HepG2 (cell line): Measurements from ENCODE around the gene GRIN2D. TPM values are rescaled to one million over a fixed set of nuclear protein-coding genes. Genes with fewer than 3 reads are reported as not detected.

Experiments used
- ATAC-seq: fragments of 200-7000 bp; cut with Tn5 transposase; 3 replicates; pipeline ENCODE4 v1.9.1; 2020; ENCODE audit warnings: mild to moderate bottlenecking, moderate library complexity
- BruUV-seq: library from RNA; stranded (reverse); fragments of 400-500 nt; replicated peaks from 2 replicates; lab custom pipeline; 2021; lab: Mats Ljungman, UMichigan
- CTCF ChIA-PET: fragments of 300-600 bp; formaldehyde crosslinking; extraction: SDS; loops from one replicate; lab custom pipeline; 2021; ENCODE audit warnings: low total read pairs, inconsistent platforms, low intra/inter-chr PET ratio; lab: Yijun Ruan, JAX
- POLR2A ChIA-PET: fragments of 350-600 bp; sonication (Branson Sonifier 250); formaldehyde crosslinking; loops from one replicate; lab custom pipeline; 2020; ENCODE audit warnings: antibody characterized with exemption, inconsistent platforms; lab: Yijun Ruan, JAX
- DNase-seq: peaks from one replicate; pipeline ENCODE4 v3.0.0-alpha.2; 2015; ENCODE audit warnings: low spot score
- FAIRE-seq: peaks from 3 replicates; lab custom pipeline; 2011; peaks lifted over from hg19 to GRCh38; lab: Jason Lieb, UNC
- H2AFZ ChIP-seq: one replicate; pipeline ENCODE4 v1.6.1; 2011; ENCODE audit warnings: low read length, inconsistent platforms
- H3K27ac ChIP-seq: fragments of 300-600 bp; 3 replicates; pipeline ENCODE4 v1.8.0; 2011; ENCODE audit warnings: mixed run types, mild to moderate bottlenecking, mixed read lengths, low read length, inconsistent platforms; ENCODE audit not compliant: insufficient read depth; ENCODE audit errors: extremely low read length
- H3K27me3 ChIP-seq, 2 experiments: fragments of 200-600 bp in 1 of 2; 2 replicates in 1 of 2; 3 replicates in 1 of 2; pipeline versions ENCODE4 v1.6.0 to v1.8.0; 2011; ENCODE audit warnings: low read length in 2 of 2, mild to moderate bottlenecking in 2 of 2, moderate library complexity in 2 of 2, inconsistent platforms in 1 of 2; ENCODE audit not compliant: insufficient read depth in 2 of 2, control insufficient read depth in 1 of 2
- H3K36me3 ChIP-seq, 2 experiments: fragments of 200-600 bp in 1 of 2; replicated peaks in 1 of 2; 2 replicates in 1 of 2; 3 replicates in 1 of 2; pipeline versions ENCODE4 v1.5.1 to v1.8.0; 2011; ENCODE audit warnings: low read length in 2 of 2, inconsistent platforms in 1 of 2; ENCODE audit not compliant: insufficient read depth in 2 of 2, control insufficient read depth in 1 of 2
- H3K4me1 ChIP-seq: 2 replicates; pipeline ENCODE4 v1.5.1; 2012; ENCODE audit warnings: low read length, inconsistent platforms; ENCODE audit not compliant: insufficient read depth
- H3K4me2 ChIP-seq: 2 replicates; pipeline ENCODE4 v1.6.0; 2011; ENCODE audit warnings: low read depth, low read length, inconsistent platforms
- H3K4me3 ChIP-seq, 3 experiments: fragments of 200-600 bp in 1 of 3; sonication (generic), shearing (Covaris generic) in 1 of 3; replicated peaks in 1 of 3; 2 replicates each; pipeline ENCODE4 v1.5.1; 2011 to 2016; ENCODE audit warnings: low read length in 3 of 3, inconsistent platforms in 2 of 3, low read depth in 2 of 3, mild to moderate bottlenecking in 2 of 3, control low read depth in 1 of 3, mixed read lengths in 1 of 3; ENCODE audit not compliant: insufficient read depth in 1 of 3
- H3K79me2 ChIP-seq: one replicate; pipeline ENCODE4 v1.6.1; 2011; ENCODE audit warnings: low read length, inconsistent platforms; ENCODE audit not compliant: insufficient read depth
- H3K9ac ChIP-seq: 2 replicates; pipeline ENCODE4 v1.6.0; 2011; ENCODE audit warnings: mild to moderate bottlenecking, low read depth, low read length, inconsistent platforms; ENCODE audit not compliant: insufficient read depth
- H3K9me3 ChIP-seq: 2 replicates; pipeline ENCODE4 v1.5.1; 2012; ENCODE audit warnings: mild to moderate bottlenecking, low read length
- H4K20me1 ChIP-seq: 2 replicates; pipeline ENCODE4 v1.6.0; 2011; ENCODE audit warnings: inconsistent platforms, mild to moderate bottlenecking, low read length, moderate library complexity; ENCODE audit not compliant: insufficient read depth
- FOXC1 ChIP-seq: sonication (generic); formaldehyde crosslinking; IDR thresholded peaks from 2 replicates; pipeline ENCODE4 v1.8.0; 2022; ENCODE audit warnings: mild to moderate bottlenecking, missing genetic modification reagents, borderline replicate concordance
- PHB2 ChIP-seq: fragments of 450-650 bp; IDR thresholded peaks from 2 replicates; pipeline ENCODE4 v1.6.1; 2018; ENCODE audit not compliant: partially characterized antibody
- TARDBP ChIP-seq: sonication (generic); formaldehyde crosslinking; IDR thresholded peaks from 2 replicates; pipeline ENCODE4 v1.8.0; 2022; ENCODE audit warnings: mild to moderate bottlenecking, missing genetic modification reagents
- TEAD3 ChIP-seq: optimal IDR thresholded peaks from 2 replicates; pipeline ENCODE3; 2016; ENCODE audit warnings: borderline replicate concordance
- THAP7 ChIP-seq: sonication (generic); formaldehyde crosslinking; IDR thresholded peaks from 2 replicates; pipeline ENCODE4 v1.8.1; 2023; ENCODE audit warnings: mild to moderate bottlenecking, missing genetic modification reagents
- ZNF446 ChIP-seq: sonication (generic); formaldehyde crosslinking; IDR thresholded peaks from 2 replicates; pipeline ENCODE4 v1.5.0; 2020; ENCODE audit warnings: mild to moderate bottlenecking, missing genetic modification reagents
- ZNF451 ChIP-seq: sonication (generic); formaldehyde crosslinking; IDR thresholded peaks from 2 replicates; pipeline ENCODE4 v1.5.0; 2020; ENCODE audit warnings: mild to moderate bottlenecking, missing genetic modification reagents
- WGBS: methylation state at CpG from one replicate; pipeline ENCODE4 v1.1.6; 2017; ENCODE audit warnings: low lambda C conversion rate; 5-methylcytosine and 5-hydroxymethylcytosine counted together
- in situ Hi-C: cut with HindIII; loops from 2 replicates; pipeline ENCODE4 v1.10.0; 2017; ENCODE audit warnings: low pct_unique_long_range_greater_than_20kb; ENCODE audit not compliant: extremely low pct_ligation_motif_present
- intact Hi-C: fragments of 100-400 bp; cut with micrococcal nuclease; formaldehyde crosslinking; loops from one replicate; pipeline ENCODE4 v1.10.0; 2022; ENCODE audit not compliant: unreplicated experiment
- polyA plus RNA-seq, 8 experiments: library from polyadenylated mRNA; depleted of rRNA in 3 of 8; stranded (reverse) in 7 of 8; unstranded in 1 of 8; fragments of >200 nt; fragmentation: Illumina TruSeq in 4 of 8; extraction: Trizol in 4 of 8; gene quantifications; 2 replicates each; pipeline versions ENCODE4 v1.2.1 to v1.2.3, GENCODE V29; 2011 to 2016; ENCODE audit warnings: low read depth in 4 of 8, missing spikeins in 1 of 8, mixed read lengths in 1 of 8; ENCODE audit not compliant: insufficient read depth in 1 of 8
- total RNA-seq, 5 experiments: library from RNA; depleted of rRNA; stranded (reverse); fragments of >200 nt; fragmentation: Illumina TruSeq; extraction: Trizol; gene quantifications; 2 replicates each; pipeline ENCODE4 v1.2.3, GENCODE V29; 2016; ENCODE audit warnings: low read depth in 1 of 5
- TF ChIP-seq, protein P1 (sequence below): sonication (generic); formaldehyde crosslinking; IDR thresholded peaks from 2 replicates; pipeline ENCODE4 v1.4.0; 2020; ENCODE audit warnings: missing genetic modification reagents, mild to moderate bottlenecking, borderline replicate concordance

Gene GRIN2D
- total and polyA plus RNA-seq, 2 of the 13 experiments (the other 11 are each of a cell fraction or from before 2014, with no cell fraction given), result 0.02 to 0.13 TPM

DNA sequence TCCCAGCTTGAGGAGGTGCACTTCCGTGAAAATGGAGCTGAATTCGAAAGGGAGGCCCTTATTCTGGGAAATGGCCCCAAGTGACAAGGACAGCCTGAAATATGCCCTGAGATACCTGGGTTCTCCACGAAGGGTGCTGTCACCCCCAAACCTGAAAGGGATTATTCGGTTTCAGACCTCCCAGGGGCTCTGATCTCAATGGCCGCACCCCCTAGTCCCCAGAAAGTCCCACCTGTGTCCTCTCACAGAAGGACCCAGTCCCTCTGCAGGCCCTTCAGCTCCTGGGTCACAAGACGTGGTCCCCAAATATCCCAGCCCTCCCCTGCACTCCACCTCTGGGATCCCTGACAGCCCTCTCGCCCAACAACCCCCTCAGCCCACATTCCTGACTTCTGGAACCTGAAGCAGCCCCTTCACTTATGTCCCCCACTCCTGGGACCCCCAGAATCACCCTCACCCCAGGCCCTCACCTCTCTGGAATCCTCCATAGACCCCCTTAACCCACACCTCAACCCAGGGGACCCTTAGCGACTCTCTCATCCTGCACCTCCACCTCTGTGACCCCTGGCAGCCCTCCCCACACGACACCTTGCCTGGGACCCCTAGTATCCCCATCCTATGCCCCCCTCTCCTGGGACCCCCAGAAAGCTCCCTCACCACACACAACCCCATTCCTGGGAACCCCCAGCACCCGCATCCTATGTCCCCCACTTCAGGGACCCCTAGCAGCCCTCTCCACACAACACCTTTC lies 28.7 kb upstream of the GRIN2D start:
- intact Hi-C loops (no loop called here), in situ Hi-C loops (no loop called here)
- peak overlapping the region; percentile 96 for H3K27ac ChIP-seq
- BruUV-seq, result no TSS peak
- no peak overlapping the region for H3K9ac ChIP-seq
- ATAC-seq, result no peak
- H3K27me3 ChIP-seq, result no peaks in the 10 kb centered on the region
- H3K4me2 ChIP-seq, result no peak overlapping the region; the same call in 1 of the 2 replicates
- TF ChIP-seq THAP7 (CRISPR knock-in tag) (0 out of 2 replicates have a peak, but pooled peaks have one; percentile 47), PHB2 (no peak), TARDBP (CRISPR knock-in tag) (0 out of 2 replicates have a peak, but pooled peaks have one; percentile 7), ZNF446 (CRISPR knock-in tag) (no peak), ZNF451 (CRISPR knock-in tag) (no peak), FOXC1 (no peak), TEAD3 (CRISPR knock-in tag) (no peak)
- TF ChIP-seq, protein P1, sequence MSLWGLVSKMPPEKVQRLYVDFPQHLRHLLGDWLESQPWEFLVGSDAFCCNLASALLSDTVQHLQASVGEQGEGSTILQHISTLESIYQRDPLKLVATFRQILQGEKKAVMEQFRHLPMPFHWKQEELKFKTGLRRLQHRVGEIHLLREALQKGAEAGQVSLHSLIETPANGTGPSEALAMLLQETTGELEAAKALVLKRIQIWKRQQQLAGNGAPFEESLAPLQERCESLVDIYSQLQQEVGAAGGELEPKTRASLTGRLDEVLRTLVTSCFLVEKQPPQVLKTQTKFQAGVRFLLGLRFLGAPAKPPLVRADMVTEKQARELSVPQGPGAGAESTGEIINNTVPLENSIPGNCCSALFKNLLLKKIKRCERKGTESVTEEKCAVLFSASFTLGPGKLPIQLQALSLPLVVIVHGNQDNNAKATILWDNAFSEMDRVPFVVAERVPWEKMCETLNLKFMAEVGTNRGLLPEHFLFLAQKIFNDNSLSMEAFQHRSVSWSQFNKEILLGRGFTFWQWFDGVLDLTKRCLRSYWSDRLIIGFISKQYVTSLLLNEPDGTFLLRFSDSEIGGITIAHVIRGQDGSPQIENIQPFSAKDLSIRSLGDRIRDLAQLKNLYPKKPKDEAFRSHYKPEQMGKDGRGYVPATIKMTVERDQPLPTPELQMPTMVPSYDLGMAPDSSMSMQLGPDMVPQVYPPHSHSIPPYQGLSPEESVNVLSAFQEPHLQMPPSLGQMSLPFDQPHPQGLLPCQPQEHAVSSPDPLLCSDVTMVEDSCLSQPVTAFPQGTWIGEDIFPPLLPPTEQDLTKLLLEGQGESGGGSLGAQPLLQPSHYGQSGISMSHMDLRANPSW (CRISPR knock-in tag), result no peak
- H4K20me1 ChIP-seq, result no peaks in the 10 kb centered on the region
- ChIA-PET POLR2A (interaction anchor here (0.8 to 2.7 kb wide), 11 partner anchors 10 to 254 kb away, joined by 3 to 107 read pairs (median 8); partner anchors contain the start of genes EMP3, GRIN2D, KDELR1 and RPL18), CTCF (no interaction called here)
- WGBS, result 95% methylated on average over 9 of the region's 10 CpGs
- H3K4me3 ChIP-seq, result no peak overlapping the region; a peak in 1 of 6 replicates
- no peak for DNase-seq
- no peak overlapping the region for H2AFZ ChIP-seq
- no peaks in the 10 kb centered on the region for H3K9me3 ChIP-seq
- 0 out of 5 replicates have a peak, but pooled peaks cover 0 to 2% of the 10 kb centered on the region in 2 experiments for H3K36me3 ChIP-seq
- H3K4me1 ChIP-seq, result peaks cover 51% of the 10 kb centered on the region
- no peaks in the 10 kb centered on the region for H3K79me2 ChIP-seq
- FAIRE-seq, result no peak
